PC-9 (cell line): ENCODE data around the gene IMMP2L. TPM values are rescaled to one million over a fixed set of nuclear protein-coding genes. Genes with fewer than 3 reads are reported as not detected.

Experiments
- BruUV-seq: library from RNA; stranded (reverse); fragments of 400-500 nt; replicated peaks from 2 replicates; lab custom pipeline; 2021; lab: Mats Ljungman, UMichigan
- CTCF ChIA-PET: fragments of 300-600 bp; sonication (Branson Sonifier 250); formaldehyde crosslinking; loops from one replicate; lab custom pipeline; 2022; ENCODE audit warnings: antibody characterized with exemption; lab: Charles Lee
- POLR2A ChIA-PET: fragments of 300-600 bp; sonication (Branson Sonifier 250); formaldehyde crosslinking; loops from one replicate; lab custom pipeline; 2022; ENCODE audit warnings: antibody characterized with exemption; ENCODE audit not compliant: unreplicated experiment; lab: Charles Lee
- DNase-seq, 2 experiments: peaks; one replicate each; pipeline versions ENCODE4 v3.0.0 to v3.0.0-alpha.2; 2015 to 2022; ENCODE audit warnings: mixed read lengths in 1 of 2
- H2AFZ ChIP-seq: fragments of 200-600 bp; sonication (generic); 2 replicates; pipeline ENCODE4 v1.8.1; 2017; ENCODE audit warnings: antibody characterized with exemption
- H3F3A ChIP-seq: fragments of 200-600 bp; sonication (generic); 2 replicates; pipeline ENCODE4 v1.8.1; 2017; ENCODE audit warnings: antibody characterized with exemption, mild to moderate bottlenecking, low read depth; ENCODE audit not compliant: insufficient read depth
- H3K27ac ChIP-seq: fragments of 200-600 bp; sonication (generic); 2 replicates; pipeline ENCODE4 v1.6.1; 2016; ENCODE audit warnings: mixed run types
- H3K27me3 ChIP-seq: fragments of 200-600 bp; sonication (generic); 2 replicates; pipeline ENCODE4 v1.6.1; 2016; ENCODE audit warnings: low read depth, mixed run types; ENCODE audit not compliant: insufficient read depth
- H3K36me3 ChIP-seq: fragments of 200-600 bp; sonication (generic); 2 replicates; pipeline ENCODE4 v1.6.1; 2016; ENCODE audit warnings: low read depth, mixed run types
- H3K4me1 ChIP-seq: fragments of 200-600 bp; sonication (generic); replicated peaks from 2 replicates; pipeline ENCODE4 v1.6.1; 2016; ENCODE audit warnings: mixed run types; ENCODE audit not compliant: insufficient read depth
- H3K4me2 ChIP-seq: fragments of 200-600 bp; sonication (generic); 2 replicates; pipeline ENCODE4 v1.6.1; 2017; ENCODE audit warnings: mixed run types
- H3K4me3 ChIP-seq: fragments of 200-600 bp; sonication (generic); 2 replicates; pipeline ENCODE4 v1.6.1; 2016; ENCODE audit warnings: mixed run types
- H3K79me2 ChIP-seq: fragments of 200-600 bp; sonication (generic); 2 replicates; pipeline ENCODE4 v1.6.1; 2017; ENCODE audit warnings: low read depth, mixed run types
- H3K9me2 ChIP-seq: fragments of 200-600 bp; sonication (generic); 2 replicates; pipeline ENCODE4 v1.8.1; 2017; ENCODE audit warnings: mild to moderate bottlenecking; ENCODE audit not compliant: insufficient read depth
- H3K9me3 ChIP-seq: fragments of 200-600 bp; sonication (generic); 2 replicates; pipeline ENCODE4 v1.8.1; 2016; ENCODE audit warnings: low read depth; ENCODE audit not compliant: insufficient read depth
- H4K20me1 ChIP-seq: fragments of 200-600 bp; sonication (generic); 2 replicates; pipeline ENCODE4 v1.8.1; 2017; ENCODE audit not compliant: insufficient read depth
- CTCF ChIP-seq: fragments of 200-600 bp; sonication (generic); conservative IDR thresholded peaks from 2 replicates; pipeline ENCODE4 v1.6.1; 2017; ENCODE audit warnings: mixed run types, antibody characterized with exemption, mild to moderate bottlenecking, moderate library complexity
- EZH2 ChIP-seq: fragments of 200-600 bp; sonication (generic); IDR thresholded peaks from 2 replicates; pipeline ENCODE4 v1.8.0; 2017; ENCODE audit warnings: antibody characterized with exemption, low read depth
- intact Hi-C: fragments of 100-400 bp; cut with micrococcal nuclease; formaldehyde crosslinking; loops from one replicate; pipeline ENCODE4 v1.10.0; 2022; ENCODE audit not compliant: unreplicated experiment
- total RNA-seq: library from RNA; stranded (reverse); gene quantifications from 2 replicates; pipeline ENCODE4 v1.2.3, GENCODE V29; 2021

The IMMP2L gene
- total RNA-seq, 1 experiment from 2014 or later = 40.5 TPM

GRCh38 chr7:110646804-110647203 is 915.5 kb downstream of the IMMP2L start:
- no peak overlapping the region for H3K4me3 ChIP-seq
- no peaks in the 10 kb centered on the region for H3F3A ChIP-seq
- H4K20me1 ChIP-seq = no peaks in the 10 kb centered on the region
- no peaks in the 10 kb centered on the region for H3K79me2 ChIP-seq
- ChIA-PET POLR2A (no interaction called here), CTCF (no interaction called here)
- no peaks in the 10 kb centered on the region for H3K4me1 ChIP-seq
- no peaks in the 10 kb centered on the region for H3K36me3 ChIP-seq
- H3K27me3 ChIP-seq = no peaks in the 10 kb centered on the region
- no peaks in the 10 kb centered on the region for H3K9me2 ChIP-seq
- no peak for TF ChIP-seq EZH2
- no peak for DNase-seq
- H2AFZ ChIP-seq = no peak overlapping the region
- intact Hi-C loops = loop anchor here (1.0 kb wide), 1 partner anchor 10 kb away; no protein-coding TSS in a partner anchor
- no peak overlapping the region for H3K4me2 ChIP-seq
- no peaks in the 10 kb centered on the region for H3K9me3 ChIP-seq
- no TSS peak for BruUV-seq
- no peak overlapping the region for H3K27ac ChIP-seq

GRCh38 chr7:110645616-110646015 is 916.7 kb downstream of the IMMP2L start:
- no peaks in the 10 kb centered on the region for H3K9me2 ChIP-seq
- no peak for DNase-seq
- no peak overlapping the region for H3K27ac ChIP-seq
- POLR2A ChIA-PET = no interaction called here
- CTCF ChIA-PET = no interaction called here
- BruUV-seq = no TSS peak
- H3F3A ChIP-seq = no peaks in the 10 kb centered on the region
- H3K27me3 ChIP-seq = no peaks in the 10 kb centered on the region
- H2AFZ ChIP-seq = no peak overlapping the region
- intact Hi-C loops = no loop called here
- TF ChIP-seq EZH2 (no peak), CTCF (no peak)
- H3K79me2 ChIP-seq = no peaks in the 10 kb centered on the region
- H3K4me3 ChIP-seq = no peak overlapping the region
- H3K36me3 ChIP-seq = no peaks in the 10 kb centered on the region
- no peaks in the 10 kb centered on the region for H3K4me1 ChIP-seq
- no peak overlapping the region for H3K4me2 ChIP-seq
- H4K20me1 ChIP-seq = no peaks in the 10 kb centered on the region
- H3K9me3 ChIP-seq = no peaks in the 10 kb centered on the region

GRCh38 chr7:110645060-110645459 is 917.2 kb downstream of the IMMP2L start:
- no peaks in the 10 kb centered on the region for H3K4me1 ChIP-seq
- no peak for DNase-seq
- H3K27ac ChIP-seq = no peak overlapping the region
- TF ChIP-seq EZH2 (no peak), CTCF (no peak)
- intact Hi-C loops = no loop called here
- no peaks in the 10 kb centered on the region for H3F3A ChIP-seq
- H2AFZ ChIP-seq = no peak overlapping the region
- no peaks in the 10 kb centered on the region for H3K79me2 ChIP-seq
- H3K4me3 ChIP-seq = no peak overlapping the region
- no peaks in the 10 kb centered on the region for H3K9me3 ChIP-seq
- no TSS peak for BruUV-seq
- H3K27me3 ChIP-seq = no peaks in the 10 kb centered on the region
- ChIA-PET CTCF (no interaction called here), POLR2A (no interaction called here)
- H3K4me2 ChIP-seq = no peak overlapping the region
- no peaks in the 10 kb centered on the region for H3K9me2 ChIP-seq
- no peaks in the 10 kb centered on the region for H4K20me1 ChIP-seq
- H3K36me3 ChIP-seq = no peaks in the 10 kb centered on the region

DNA sequence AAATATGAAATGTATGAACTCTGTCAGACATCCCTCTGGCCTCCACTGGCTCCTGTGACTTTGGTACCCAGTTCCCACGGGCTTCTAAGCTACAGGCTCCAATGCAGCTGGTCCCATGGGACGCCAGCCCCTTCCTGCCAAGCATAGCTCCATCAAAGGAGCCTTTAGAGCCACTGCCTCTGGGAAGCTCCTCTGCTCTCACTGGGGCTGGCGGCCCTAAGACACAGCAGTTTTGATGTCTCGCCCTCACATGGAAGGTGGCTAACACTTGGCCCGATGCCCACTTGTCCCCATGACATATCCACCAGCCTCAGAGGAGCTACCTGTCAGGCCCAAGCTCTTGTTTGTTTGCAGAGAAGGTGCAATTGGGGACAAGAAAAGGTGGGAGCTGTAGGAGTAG is 925.0 kb downstream of the IMMP2L start:
- no peak for DNase-seq
- H3K4me2 ChIP-seq = no peak overlapping the region
- H3K9me2 ChIP-seq = no peaks in the 10 kb centered on the region
- H4K20me1 ChIP-seq = no peaks in the 10 kb centered on the region
- H3K9me3 ChIP-seq = no peaks in the 10 kb centered on the region
- H3F3A ChIP-seq = no peaks in the 10 kb centered on the region
- H3K79me2 ChIP-seq = no peaks in the 10 kb centered on the region
- TF ChIP-seq EZH2 = no peak
- TF ChIP-seq CTCF = no peak
- CTCF ChIA-PET = no interaction called here
- H3K36me3 ChIP-seq = no peaks in the 10 kb centered on the region
- POLR2A ChIA-PET = no interaction called here
- no peaks in the 10 kb centered on the region for H3K4me1 ChIP-seq
- no peak overlapping the region for H3K27ac ChIP-seq
- H3K27me3 ChIP-seq = no peaks in the 10 kb centered on the region
- no peak overlapping the region for H3K4me3 ChIP-seq
- intact Hi-C loops = loop anchor here (1.0 kb wide), 1 partner anchor 10 kb away; no protein-coding TSS in a partner anchor
- no TSS peak for BruUV-seq
- H2AFZ ChIP-seq = no peak overlapping the region
